Ovary (tissue), 3 donors: ENCODE data around the gene GNB1L.

Source experiments
- POLR2A ChIP-seq: fragments of 450-650 bp; IDR thresholded peaks from one replicate; pipeline ENCODE4 v1.6.1; 2017; ENCODE audit warnings: antibody characterized with exemption, mild to moderate bottlenecking, moderate library complexity
- TF ChIP-seq, protein P1 (sequence below), 3 donors: fragments of 450-650 bp in 2 of 3; fragments of 200-600 bp in 1 of 3; IDR thresholded peaks; one replicate each; pipeline versions ENCODE4 v1.5.1 to v1.8.0; 2016 to 2022; ENCODE audit warnings: antibody characterized with exemption in 3 of 3, mild to moderate bottlenecking in 1 of 3
- donor health status: DM: no; HTN: no; CAD: no.

DNA sequence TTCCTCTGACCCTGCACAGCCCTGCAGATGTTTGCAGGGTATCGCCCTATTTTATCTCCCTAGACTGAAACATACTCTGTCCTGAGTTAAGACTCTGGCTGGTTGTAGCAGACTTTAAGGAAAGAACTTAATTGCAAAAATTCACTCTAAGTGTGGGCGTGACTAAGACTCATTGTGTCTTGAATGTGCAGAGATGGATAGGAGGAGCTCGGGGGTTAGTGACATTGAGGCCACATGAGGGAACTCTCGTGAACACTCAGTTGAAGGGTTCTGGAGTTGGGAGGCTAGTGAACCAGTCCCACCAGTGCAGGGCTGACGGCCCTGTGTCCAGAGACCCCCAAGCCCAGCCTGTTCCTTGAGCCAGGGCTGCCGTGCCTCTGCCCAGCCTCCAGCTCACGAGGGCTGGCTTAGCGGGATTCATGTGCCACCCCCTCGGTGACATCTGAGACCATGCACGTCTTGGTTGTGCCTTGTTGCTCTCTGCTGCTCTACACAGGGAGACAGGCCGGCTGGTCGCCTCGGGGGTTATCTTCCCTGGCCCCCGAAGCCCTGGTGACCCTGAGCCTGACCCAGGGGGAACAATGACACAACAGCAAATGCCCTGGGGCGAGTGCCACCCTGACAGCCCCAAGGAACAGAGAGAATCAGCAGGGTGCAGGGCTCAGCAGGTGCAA, 105.5 kb downstream of the GNB1L start:
- TF ChIP-seq, protein P1, sequence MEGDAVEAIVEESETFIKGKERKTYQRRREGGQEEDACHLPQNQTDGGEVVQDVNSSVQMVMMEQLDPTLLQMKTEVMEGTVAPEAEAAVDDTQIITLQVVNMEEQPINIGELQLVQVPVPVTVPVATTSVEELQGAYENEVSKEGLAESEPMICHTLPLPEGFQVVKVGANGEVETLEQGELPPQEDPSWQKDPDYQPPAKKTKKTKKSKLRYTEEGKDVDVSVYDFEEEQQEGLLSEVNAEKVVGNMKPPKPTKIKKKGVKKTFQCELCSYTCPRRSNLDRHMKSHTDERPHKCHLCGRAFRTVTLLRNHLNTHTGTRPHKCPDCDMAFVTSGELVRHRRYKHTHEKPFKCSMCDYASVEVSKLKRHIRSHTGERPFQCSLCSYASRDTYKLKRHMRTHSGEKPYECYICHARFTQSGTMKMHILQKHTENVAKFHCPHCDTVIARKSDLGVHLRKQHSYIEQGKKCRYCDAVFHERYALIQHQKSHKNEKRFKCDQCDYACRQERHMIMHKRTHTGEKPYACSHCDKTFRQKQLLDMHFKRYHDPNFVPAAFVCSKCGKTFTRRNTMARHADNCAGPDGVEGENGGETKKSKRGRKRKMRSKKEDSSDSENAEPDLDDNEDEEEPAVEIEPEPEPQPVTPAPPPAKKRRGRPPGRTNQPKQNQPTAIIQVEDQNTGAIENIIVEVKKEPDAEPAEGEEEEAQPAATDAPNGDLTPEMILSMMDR (IDR thresholded peaks at IDR 0.05): no peak
- no peak for TF ChIP-seq POLR2A
